Pons (tissue), 1 donor: ENCODE data around the gene MAGEB1.

Experiments used
- DNase-seq: peaks from one replicate; pipeline ENCODE4 v3.0.0-alpha.2; 2016; ENCODE audit warnings: low spot score

MAGEB1 gene, protein sequence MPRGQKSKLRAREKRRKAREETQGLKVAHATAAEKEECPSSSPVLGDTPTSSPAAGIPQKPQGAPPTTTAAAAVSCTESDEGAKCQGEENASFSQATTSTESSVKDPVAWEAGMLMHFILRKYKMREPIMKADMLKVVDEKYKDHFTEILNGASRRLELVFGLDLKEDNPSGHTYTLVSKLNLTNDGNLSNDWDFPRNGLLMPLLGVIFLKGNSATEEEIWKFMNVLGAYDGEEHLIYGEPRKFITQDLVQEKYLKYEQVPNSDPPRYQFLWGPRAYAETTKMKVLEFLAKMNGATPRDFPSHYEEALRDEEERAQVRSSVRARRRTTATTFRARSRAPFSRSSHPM

DNA sequence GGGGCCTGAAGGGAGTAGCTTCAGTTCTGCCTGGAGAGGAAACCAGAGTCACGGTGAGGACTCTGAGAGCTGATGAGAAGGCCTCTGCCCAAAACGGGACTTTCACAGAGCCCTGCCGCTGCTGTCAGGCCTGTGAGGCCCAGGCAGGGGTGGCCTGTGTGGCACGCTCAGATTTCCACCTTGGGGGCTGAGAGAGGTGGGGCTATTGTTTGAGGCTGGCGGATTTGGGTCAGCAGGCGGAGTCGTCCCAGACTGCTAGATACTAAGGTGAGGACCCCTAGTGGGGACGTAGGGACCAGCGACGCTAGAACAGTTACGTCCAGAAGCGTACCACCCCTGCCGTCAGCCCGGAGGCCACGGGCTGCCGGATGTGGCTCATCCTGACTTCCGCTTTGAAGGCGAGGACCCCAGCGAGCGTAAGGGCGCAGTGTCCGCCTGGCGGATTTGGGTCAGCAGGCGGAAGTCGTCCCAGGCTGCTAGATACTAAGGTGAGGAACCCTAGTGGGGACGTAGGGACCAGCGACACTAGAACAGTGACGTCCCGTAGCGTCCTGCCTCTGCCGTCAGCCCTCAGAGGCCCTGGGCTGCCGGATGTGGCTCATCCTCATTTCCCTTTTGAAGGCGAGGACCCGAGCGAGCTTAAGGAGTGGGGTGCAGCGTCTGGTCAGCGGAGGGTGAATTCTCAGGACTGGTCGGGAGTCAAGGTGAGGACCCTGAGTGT, at the start of gene MAGEB1:
Gene MAGEB1 (plus strand): TSS at position 378 of the 721 bp plus-strand sequence. CDS start 3,348 bp downstream, outside the sequence.
- DNase-seq: no peak

DNA sequence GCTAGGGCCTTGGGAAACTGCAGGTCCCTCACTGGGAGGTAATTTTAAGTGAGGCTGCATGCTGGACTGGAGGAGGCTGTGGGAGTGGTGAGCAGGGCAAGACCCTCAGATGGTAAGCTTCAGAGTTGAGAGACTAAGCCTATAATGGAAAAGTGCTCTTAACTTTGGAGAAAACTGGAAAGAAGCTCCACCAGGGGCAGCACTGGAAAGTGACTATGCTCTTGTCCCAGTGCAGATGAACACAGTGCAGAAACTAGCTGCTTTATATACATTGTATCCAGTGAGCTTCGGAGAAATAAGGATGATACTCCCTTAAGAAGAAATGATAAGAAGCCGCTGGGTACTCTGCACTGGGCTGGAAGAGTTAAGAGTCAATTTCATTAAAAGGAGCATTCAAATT, 34.8 kb upstream of the MAGEB1 start:
- no peak for DNase-seq

DNA sequence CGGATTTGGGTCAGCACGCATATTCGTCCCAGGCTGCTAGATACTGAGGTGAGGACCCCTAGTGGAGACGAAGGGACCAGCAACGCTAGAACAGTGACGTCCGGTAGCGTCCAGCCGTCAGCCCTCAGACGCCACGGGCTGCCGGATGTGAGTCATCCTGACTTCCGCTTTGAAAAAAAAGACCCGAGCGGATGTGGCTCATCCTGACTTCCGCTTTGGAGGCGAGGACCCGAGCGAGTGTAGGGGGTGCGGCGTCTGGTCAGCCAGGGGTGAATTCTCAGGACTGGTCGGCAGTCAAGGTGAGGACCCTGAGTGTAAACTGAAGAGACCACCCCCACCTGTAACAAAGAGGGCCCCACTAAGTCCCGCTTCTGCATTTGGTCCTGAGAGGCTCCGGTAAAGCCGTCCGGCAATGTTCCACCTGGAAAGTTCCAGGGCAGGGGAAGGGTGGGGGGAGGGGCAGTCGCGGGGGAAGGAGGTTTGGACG, 31.5 kb upstream of the MAGEB1 start, which contains the start of gene MAGEB2:
Gene MAGEB2 (plus strand): TSS at position 207 of the 487 bp plus-strand sequence. CDS start 3,018 bp downstream, outside the sequence.
- DNase-seq: no peak

DNA sequence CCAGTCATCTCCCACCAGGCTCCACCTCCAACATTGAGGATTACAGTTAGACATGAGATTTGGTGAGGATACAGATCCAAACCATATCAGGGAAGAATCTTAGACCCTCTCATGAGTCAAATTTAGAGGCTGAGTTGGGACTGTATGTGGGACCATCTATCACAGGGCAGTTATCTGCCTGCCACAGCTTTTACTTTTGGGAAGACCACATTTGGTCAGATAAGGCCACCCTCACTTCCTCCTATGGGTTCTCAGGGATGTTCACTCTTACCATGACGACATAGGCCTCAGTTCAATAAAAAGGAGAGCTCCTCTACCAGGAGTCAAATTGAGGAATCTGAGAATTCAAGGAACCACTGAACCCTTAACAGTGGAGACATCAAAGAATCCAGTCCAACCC, 29.5 kb upstream of the MAGEB1 start:
- no peak for DNase-seq

DNA sequence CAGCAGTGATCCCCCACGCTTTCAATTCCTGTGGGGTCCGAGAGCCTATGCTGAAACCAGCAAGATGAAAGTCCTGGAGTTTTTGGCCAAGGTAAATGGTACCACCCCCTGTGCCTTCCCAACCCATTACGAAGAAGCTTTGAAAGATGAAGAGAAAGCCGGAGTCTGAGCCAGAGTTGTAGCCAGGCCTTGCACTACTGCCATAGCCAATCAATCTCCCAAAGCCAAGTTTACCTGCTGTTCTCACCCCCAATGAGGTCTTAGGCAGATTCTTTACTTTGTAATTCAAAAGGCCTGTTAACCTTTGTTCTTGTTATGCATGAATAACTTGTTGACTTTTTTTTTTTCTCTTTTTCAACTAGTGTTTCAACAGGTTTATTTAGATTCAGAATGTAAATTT, 27.6 kb upstream of the MAGEB1 start:
- DNase-seq: no peak

DNA sequence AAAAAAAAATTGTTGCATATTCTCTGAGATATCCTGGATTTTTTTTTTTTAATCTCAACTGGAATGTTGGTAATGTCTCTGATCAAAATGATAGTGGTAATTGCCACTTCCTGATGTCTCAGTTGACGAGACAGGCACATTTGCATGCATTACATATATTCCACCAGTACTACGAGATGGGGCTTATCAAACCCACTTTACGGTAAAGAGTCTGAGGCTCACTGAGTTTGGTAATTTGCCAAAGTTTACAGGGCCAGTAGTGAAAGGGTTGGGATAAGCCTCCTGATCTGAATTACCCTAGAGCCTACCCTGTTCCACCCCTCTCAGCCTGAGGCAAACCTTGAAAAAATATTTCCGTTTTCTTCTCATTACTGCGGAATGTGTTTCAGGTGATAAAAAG, 26.3 kb upstream of the MAGEB1 start:
- no peak for DNase-seq

DNA sequence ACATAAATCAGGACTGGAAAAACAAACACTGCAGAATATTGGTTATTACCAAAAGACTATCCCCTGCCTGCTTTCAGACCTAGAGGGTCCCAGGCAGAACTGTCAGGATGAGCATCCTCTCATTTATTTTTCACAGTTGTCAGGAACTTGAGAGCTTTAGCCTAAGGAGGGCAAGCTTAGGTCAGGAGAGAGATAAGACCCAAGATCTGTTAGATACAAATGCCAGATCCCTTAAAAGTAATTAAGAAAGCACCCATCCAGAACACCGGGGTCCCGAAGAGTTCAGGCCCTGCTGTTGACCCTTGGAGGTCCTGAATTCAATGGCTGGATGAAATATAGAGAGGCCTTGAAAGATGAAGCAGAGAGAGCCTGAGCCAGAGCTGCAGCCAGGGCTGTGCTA, 22.4 kb upstream of the MAGEB1 start:
- DNase-seq: no peak

DNA sequence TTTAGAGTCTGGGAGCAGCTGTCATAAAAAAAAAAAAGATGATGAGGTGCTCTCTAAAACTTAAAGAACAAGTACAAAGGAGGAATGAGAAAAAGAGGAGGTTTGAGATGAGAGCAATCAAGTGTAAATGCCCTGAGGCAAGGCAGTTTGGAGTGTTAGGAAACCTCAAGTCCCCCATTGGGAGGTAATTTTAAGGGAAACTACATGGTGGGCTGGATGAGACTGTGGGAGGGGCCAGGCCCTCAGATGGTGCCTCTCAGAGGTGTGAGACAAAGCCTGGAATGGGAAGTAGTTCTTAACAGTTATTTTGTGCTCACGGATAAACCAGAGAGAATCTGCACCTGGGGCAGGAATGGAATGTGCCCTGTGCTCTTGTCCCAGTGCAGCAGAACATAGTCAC, 18.4 kb upstream of the MAGEB1 start:
- DNase-seq: no peak

DNA sequence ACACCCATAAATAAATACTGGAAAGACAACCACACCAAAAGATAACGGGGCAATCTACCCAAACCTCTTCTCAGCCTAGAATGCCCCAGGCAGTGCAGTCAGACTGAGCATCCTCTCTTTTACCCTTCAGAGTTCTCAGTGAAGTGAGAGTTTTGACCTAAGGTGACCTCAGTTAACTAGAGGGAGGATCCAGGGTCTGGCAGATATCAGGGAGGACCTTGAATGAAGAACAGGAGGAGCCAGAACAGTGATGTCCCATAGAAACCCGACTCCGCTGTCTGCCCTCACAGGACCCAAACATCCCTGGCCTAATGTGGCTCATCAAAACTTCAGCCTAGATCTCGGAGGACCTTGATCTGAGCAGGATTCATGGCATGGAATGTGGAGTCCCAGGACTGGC, 16.6 kb upstream of the MAGEB1 start, which contains the start of gene MAGEB3:
Gene MAGEB3 (plus strand): TSS at position 263 of the 400 bp plus-strand sequence. CDS start 5,268 bp downstream, outside the sequence.
- no peak for DNase-seq

DNA sequence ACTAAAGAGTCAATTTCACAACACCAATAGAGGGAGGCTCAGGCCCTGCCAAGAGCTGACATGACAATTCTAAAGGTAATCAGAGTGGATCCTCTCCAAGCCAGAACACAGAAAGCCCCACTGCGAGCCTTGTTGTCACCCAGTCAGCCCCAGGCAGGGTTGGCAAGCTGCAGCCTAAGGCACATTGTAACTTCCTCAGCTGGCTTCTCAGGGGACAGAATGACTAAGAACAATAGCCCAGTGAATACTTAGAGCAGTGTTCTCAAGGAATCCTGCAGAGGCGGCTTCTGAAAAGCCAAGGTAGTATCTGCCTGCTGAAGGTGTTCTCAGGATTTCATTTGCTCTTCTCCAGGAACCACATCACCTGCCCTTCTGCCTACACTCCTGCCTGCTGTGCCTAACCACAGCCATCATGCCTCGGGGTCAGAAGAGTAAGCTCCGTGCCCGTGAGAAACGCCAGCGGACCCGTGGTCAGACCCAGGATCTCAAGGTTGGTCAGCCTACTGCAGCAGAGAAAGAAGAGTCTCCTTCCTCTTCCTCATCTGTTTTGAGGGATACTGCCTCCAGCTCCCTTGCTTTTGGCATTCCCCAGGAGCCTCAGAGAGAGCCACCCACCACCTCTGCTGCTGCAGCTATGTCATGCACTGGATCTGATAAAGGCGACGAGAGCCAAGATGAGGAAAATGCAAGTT, 5.1 kb upstream of the MAGEB1 start, which contains the start of gene MAGEB4:
Gene MAGEB4 (plus strand): TSS at position 277 of the 692 bp plus-strand sequence. CDS start 136 bp downstream, at position 413.
- DNase-seq: no peak

DNA sequence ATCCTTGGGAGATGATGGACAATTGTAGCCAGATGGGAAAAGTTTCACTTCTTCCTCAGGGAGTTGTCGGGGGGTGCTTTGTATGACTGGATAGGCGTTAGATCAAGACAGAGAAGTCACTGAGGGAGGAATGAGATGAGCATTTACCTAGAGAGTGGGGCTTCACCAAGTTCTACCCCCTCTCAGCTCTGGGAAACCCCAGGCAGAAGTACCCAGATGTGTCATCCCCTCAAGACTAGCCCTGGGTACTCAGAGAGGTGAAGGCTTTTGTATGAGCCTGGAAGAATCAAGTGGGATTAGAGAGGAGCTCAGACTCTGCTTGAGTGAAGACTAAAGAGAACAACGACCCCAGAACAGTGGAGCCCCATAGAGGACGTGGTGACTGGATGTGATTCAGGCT, 1.9 kb downstream of the MAGEB1 start:
- no peak for DNase-seq

DNA sequence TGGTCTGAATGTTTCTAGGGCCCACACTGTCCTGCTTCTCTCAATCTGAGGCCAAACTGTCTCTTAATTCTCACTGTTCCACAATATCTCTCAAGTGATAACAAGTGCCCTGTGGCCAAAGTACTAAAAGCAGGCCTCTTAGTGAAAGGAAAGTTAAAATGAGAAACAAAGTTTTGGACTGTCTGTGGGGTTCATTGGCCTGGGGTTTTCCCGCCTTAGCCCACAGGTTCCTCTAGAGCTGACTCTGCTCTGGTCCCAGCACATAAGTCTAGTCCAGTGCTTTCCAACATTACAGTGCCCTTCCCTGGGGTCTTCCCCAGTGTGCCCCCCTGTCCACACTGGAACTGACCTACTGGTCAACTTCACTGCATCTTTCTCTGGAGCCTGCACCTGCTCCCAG, 6.3 kb downstream of the MAGEB1 start:
- DNase-seq: no peak

DNA sequence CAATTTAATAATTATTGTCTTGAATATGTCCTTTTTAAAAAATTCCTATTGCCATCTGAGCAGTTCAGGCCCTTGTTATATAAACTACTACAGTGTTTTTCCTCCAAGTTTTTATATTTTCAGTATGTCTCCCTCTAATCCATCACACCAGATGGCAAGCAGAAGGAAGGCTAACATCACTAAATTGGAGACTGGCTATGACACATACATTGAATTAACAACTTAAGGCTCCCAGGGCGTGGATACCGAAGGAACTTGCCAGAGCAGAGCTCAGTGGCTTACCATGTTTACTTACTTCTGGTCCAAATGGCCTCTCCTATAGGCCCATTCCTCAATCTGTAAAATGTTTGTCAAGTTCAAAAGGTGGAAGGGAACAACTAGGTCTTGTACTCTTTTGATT, 13.0 kb downstream of the MAGEB1 start:
- no peak for DNase-seq

DNA sequence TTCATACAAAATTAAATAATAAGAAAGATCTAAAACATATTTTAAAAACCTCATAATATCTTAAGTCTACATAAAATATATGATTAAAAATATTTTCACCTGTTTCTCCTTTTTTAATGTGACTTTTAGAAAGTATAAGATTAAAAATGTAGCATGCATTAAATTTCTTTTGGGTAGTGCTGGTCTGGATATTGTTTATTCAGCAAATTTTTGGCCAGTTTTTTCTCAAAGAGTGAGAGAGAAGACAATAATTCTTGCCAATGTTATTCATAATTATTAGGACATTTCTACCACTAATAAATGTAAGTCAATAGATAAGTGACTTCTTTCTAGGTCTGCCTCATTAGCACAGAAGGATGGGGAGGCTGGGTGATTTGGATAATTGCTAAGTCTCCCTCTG, 14.1 kb downstream of the MAGEB1 start:
- DNase-seq: no peak

DNA sequence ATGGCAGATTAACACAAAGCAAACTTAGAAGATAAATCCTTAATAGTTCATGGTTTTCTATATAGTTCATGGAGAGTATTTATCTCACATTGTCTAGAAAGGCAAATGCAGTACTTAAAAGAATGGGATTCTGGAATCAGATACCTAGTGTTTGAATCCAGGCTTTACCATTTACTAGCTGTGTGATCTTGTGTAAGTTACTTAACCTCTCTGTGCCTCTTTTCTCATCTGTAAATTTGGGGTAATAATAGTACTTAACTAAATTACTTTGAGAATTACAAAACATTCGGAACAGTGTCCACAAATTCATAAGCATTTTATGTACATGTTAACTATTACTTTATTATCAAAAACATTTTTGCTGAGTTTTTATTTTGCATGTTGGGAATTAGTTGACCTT, 15.8 kb downstream of the MAGEB1 start:
- DNase-seq: no peak

DNA sequence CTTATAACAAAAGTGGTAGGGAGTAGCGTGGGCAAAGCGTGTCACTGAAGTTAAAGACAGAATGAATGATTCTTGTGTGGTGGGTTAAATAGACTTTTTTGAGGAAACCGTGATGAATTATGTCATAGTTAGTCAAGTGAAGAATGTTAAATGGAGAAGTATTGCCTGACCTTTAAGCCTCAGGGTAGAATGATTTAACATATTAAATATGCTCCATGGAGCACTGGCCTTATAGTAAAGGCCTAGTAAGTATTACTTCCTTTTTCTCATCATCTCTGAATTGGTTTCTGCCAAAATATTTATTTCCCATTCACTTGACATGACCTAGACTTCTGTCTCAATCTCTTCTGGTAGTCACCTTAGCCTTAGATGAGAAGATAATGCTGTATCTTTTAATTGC, 23.7 kb downstream of the MAGEB1 start:
- no peak for DNase-seq

DNA sequence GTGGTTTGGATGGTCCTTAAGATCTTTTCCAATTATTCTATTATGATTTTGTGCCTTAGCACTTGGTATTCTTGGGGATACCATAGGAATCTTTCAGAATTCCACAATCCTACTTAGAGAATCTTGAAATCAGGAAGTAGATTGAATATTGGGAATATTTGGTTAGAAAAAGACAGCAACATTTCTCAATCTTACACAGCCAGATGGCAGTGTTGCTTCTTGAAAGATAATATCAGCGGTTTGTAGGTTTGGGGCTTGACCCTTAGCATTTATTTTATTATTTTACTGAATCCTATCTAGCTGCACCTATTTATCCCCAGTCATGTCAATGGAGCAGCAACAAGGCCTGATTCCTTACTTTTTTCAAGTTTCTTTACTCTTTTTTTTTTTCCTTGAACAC, 28.6 kb downstream of the MAGEB1 start:
- DNase-seq: peak; percentile 2

DNA sequence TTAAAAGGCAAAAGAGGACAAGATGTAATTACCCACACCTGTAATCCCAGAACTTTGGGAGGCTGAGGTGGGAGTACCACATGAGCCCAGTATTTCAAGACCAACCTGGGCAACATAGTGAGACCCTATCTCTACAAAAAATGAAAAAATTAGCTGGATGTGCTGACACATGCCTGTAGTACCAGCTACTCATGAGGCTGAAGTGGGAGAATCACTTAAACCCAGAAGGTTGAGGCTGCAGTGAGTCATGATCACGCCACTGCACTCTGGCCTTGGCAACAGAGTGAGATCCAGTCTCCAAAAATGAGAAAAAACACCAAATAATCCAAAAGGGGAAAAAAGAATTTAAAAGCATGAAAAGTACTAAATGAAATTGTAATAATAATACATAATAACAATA, 31.4 kb downstream of the MAGEB1 start:
- DNase-seq: no peak

DNA sequence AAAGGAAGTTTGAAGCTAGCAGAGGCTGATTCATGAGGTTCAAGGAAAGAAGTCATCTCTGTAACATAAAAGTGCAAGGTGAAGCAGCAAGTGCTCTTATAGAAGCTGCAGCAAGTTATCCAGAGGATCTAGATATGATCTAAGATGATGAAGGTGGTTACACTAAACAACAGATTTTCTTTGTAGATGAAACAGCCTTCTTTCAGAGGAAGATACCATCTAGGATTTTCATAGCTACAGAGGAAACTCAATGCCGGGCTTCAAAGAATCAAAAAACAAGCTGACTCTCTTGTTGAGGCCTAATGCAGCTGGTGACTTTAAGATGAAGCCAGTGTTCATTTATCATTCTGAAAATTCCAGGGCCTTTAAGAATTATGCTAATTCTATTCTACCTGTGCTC, 33.5 kb downstream of the MAGEB1 start:
- DNase-seq: no peak

DNA sequence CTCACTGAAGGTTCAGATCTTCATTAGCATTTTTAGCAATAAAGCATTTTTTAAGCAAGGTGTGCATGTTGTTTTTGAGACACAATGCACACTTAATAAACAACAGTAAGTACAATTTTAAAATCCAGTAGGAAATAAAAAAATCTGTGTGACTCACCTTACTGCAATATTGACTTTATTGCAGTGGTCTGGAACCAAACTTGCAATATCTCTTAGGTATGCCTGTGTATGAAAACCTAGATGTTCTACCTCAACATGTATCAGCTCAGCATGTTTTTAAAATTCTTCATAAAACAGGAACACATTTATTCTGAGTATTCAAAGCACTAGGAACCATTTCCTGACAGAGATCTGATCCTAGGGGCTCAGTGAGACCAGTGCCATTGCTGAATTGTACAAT, 35.6 kb downstream of the MAGEB1 start:
- DNase-seq: no peak

DNA sequence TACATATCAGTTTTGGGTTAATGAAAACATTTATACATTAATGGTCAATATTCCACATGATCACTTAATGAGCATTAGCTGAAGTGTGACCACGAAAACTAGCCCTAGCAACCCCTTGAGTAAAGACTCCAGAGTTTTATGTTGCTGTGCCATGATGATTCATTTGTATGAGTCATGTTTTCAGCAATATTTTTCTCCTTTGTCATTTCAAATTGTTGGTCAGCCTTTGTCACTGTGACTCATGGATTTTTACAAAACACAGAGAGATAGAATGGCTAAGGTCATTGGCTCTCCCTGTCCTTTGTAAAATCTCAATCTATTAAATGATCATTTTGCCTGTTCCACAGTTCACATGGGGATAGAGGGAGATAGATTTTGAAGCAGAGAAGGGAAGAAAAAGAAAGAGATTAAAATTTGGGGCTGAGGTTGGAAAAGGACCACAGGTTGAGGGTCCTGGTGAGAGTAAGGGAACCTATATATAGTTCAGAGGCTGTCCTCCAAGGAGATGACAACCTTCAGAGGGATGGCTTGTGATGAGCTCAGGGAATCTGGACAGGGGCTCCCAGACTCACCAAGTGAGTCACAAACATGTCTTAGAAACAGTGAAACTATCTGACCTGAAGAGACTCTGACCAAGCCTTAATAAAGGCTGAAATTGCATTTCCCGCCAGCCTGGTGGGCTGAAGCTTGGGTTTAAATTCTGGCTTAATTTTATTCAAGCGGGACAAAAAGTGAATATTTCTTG, 36.7 kb downstream of the MAGEB1 start:
- DNase-seq: no peak
